Measurements from ENCODE around the gene STAG1.

STAG1 gene

DNA sequence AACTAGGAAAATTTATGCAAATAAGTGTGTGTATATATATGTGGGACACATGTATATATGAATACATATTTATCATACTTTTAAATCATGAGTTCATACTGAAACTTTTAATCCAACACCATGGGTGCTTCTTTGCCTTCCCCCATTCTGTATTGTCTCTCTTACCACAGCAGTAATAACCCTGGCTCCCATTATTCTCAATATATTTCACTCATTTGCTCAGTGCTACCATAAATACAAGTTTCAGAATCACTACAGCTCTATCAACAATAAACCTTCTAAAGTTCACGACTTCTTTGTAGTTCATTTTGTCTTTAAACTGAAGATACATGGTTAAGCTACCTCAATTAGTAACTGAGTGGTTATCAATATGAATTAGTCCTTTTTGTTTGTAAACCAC is 419.9 kb downstream of the STAG1 start:
- DNase-seq (ENCODE audit: low read depth in 2 of 2): no peak

DNA sequence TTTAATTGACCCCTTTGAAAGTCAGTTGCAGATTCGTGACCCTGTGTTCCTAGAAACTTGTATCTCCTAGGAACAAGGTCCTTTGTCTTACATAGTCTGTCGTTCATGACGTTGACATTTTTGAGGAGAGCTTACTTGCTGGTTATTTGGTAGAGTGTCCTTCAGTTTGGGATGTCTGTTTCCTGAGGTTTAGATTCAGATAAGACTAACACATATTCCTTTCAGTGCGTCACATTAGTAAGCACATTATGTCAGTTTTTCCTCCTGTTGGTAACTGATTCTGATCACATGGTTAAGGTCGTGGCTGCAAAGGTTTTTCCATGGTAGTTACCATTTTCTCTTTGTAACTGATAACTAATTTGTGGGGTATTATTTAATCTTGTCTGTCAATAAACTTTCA is 421.3 kb downstream of the STAG1 start:
- DNase-seq (ENCODE audit: low read depth in 2 of 2): no peak

DNA sequence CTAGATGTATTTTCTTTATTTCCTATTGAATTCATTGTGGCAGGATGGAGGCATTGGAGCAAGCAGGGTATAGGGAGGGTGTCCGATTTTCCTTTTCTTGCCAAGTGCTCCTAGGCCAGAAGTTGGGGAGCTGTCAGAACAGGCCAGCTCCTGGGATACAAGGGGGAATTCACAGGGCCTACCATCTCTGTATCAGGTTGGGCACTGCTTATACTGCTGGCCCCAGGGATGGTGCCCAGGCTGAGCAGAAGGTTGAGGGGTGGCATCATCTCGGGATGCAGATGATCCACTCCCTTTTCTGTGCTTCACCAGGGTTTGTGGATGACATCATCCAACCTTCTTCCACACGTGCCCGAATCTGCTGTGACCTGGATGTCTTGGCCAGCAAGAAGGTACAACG is 422.6 kb downstream of the STAG1 start:
- no peak for DNase-seq (ENCODE audit: low read depth in 2 of 2)

DNA sequence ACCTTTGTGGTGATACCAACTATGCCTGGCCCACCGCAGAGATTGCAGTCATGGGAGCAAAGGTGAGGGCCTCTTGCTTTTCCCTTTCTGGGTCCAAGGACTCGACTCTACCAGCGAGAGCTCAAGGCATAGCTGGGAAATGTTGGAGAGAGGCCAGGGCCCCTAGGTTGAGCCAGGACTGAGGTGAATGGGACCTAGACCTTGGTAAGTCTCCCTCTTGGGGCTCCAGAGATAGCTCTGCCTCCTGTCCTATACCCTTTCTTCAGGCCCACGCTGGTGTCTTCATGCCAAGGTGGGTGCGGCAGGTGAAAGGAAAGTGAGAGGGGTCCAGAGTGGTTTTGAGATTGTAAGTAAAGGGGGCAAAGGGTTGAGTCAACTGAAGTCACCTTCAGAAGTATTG is 424.5 kb downstream of the STAG1 start:
- DNase-seq (ENCODE audit: low read depth in 2 of 2): no peak

DNA sequence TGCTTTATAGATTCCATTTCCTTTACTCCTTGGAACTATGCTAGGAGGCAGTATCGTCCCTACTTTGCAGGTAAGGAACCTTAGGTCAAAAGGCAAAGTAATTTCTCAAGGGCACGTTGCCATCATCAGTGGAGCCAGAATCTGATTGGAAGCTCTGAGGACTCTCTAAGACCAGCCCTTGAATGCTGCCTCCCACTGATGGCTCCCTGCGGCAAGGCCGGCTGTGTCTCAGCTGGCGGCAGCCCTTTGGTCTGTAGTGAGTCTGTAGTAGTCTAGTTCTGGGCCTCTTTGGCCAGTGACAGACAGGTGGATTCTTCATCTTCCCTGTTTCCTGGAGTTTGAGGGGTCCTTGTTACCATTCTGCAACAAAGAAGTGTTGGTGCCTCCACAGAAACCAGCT is 425.9 kb downstream of the STAG1 start:
- no peak for DNase-seq (ENCODE audit: low read depth in 2 of 2)

DNA sequence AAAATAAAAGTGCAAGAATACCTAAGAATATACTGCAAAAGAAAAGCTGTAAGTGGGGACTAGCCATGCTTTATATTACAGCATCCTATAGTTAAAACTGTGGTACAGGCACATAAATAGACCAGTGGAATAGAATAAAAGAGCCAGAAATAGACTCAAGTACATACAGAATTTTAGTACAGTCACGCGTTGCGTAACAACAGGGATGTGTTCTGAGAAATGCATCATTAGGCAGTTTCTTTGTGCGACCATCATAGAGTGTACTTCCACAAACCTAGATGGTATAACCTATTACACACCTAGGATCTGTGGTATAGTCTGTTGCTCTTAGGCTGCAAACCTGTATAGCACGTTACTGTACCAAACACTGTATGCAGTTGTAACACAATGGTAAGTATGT is 440.2 kb downstream of the STAG1 start:
- DNase-seq (ENCODE audit: low read depth in 2 of 2): no peak

DNA sequence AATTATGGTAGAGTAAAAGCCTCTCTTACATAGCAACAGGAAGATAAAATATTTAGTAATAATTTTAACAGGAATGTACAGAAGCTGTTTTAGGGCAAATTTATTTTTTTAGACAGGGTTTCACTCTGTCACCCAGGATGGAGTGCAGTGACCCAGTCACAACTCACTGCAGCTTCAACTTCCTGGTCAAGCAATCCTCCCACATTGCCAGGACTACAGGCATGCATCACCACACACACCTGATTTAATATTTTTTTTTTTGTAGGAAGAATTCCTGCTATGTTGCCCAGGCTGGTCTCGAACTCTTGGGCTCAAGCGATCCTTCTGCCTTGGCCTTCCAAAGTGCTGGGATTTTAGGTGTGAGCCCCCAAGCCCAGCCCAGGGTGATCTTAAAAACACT is 440.9 kb downstream of the STAG1 start:
- no peak for DNase-seq (ENCODE audit: low read depth in 2 of 2)

DNA sequence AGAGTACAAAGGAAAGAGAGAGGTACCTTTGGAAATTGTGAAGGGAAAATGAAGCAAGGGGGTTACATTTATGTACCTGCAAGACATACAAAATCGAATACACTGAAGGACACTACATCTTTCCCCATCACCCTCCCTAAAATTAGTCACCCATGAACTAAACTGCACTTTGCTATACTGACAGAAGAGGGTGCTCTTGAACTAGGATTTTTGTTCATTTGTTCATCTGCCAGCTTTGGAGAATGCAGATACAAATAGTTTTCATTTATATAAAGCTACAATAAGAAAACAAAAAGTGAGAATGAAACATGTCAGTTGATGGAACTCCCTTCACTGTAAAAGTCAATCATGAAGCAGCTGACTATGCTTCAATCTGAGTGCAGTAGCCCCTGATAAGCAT is 446.3 kb downstream of the STAG1 start:
- DNase-seq (ENCODE audit: low read depth in 2 of 2): no peak

DNA sequence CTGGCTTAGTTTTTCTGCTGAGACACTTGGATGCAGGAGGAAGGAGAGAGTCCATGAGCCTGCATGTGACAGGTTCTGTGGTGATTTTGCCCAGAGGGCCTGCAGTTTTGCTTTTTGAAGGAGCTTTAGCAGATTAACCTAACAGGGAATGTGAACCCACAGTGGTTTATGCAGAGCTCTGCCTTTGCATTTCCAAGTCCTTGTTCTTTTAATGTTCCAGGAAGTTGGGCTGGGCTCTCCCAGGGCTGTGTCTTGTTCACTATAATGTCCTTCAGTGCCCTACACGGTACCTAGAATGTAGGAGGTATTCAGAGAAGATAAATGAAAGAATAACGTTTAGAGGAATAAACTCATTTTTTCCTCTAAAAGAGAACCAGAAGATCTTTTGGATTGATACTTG is 451.7 kb downstream of the STAG1 start:
- DNase-seq (ENCODE audit: low read depth in 2 of 2): no peak

DNA sequence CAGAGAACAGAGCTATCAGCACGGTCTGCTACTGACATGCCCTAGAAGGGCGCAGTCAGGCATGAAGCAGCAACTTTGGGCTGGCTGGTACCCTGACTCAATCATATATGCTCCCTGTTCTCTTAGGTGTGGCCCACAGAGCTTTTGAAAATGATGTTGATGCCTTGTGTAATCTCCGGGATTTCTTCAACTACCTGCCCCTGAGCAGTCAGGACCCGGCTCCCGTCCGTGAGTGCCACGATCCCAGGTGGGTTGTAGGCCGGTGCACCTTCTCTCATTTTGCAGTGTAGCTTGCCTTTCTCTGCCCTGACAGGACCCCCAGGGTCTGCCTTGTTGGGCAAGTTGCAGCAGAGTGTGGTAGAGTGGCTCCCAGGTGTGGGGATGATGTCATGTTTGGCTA is 454.4 kb downstream of the STAG1 start:
- no peak for DNase-seq (ENCODE audit: low read depth in 2 of 2)

DNA sequence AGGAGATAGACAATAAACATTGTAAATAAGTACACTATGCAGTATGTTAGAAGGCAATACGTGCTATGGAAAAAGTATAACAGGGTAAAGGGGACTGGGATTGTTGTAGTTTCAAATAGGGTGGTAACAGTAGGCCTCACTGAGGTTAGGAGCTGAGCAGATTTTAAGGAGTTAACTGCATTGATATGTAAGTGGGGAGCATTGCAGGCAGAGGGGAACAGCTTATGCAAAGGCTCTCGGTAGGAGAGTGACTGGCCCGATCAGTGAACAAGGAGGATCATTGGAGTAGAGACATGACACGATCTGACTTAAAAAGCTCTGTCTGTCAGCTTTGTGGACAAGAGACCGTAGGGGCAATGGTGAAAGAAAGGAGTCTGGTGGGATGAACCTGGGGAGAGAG is 455.2 kb downstream of the STAG1 start:
- DNase-seq (ENCODE audit: low read depth in 2 of 2): no peak

DNA sequence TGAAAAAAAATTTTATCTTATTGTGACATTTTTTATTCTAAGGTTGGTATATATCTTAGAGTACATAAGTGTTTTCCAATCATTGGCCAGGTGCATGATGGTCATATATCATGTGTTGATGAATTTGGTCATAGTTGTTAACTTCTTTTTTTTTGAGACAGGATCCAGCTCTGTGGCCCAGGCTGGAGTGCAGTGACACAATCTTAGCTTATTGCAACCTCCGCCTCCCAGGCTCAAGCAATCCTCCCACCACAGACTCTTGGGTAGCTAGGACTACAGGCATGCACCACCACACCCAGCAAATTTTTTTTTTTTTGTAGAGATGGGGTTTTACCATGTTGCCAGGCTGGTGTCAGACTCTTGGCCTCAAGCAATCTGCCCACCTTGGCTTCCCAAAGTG is 458.0 kb downstream of the STAG1 start:
- DNase-seq (ENCODE audit: low read depth in 2 of 2): no peak

DNA sequence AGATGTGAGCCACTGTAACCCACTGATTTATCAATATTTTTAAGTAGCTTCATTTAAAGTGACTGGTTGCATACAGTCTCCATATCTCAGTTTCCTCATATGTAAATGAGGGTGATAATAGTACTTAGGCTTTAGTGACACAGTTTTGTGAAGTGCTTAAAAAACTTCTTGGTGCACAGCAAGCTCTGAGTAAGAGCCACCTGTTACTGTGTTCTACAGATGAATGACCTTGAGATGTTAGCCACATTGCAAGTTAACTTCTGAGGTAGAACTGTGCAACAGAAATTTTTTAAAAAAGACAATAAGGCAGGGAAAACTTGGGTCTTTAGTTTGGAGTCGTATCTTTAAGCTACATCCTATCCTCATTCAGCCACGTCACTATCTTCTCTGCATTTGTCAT is 458.9 kb downstream of the STAG1 start:
- DNase-seq (ENCODE audit: low read depth in 2 of 2): no peak

DNA sequence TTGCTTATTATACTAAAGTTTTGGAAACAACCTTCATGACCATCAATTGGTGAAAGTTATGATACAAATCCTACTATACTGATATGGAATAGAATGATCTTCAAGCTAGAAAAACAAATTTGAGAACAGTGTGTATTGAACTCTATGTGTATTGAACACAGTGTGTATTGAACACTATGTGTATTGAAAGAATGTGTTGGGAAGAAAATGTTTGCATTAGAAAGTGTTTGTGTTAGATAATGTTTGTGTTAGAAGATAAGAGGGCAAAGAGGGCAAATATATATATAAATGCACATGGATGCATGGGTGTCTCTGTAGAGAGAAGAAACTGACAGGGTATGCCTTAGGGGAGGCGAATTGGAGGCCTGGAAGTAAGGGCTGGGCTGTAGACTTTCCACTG is 459.7 kb downstream of the STAG1 start:
- no peak for DNase-seq (ENCODE audit: low read depth in 2 of 2)

DNA sequence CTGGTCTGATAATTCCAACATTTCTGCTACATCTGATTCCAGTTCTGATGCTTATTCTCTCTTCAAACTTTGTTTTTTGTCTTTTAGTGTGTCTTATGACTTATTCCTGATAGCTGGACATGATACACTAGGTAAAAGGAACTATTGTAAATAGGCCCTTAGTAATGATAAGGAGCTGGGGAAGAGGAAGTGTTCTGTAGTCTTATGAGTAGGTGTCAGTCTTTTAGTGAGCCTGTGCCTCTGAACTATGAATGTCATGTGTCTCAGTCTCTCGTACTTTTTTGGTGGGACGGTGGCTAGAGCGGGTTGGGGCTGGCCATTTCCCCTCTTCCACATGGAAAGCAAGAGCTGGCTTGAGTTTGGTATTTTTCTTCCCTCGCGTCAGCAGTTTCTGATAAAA is 460.9 kb downstream of the STAG1 start:
- no peak for DNase-seq (ENCODE audit: low read depth in 2 of 2)

All from activated CD8-positive, alpha-beta memory T cell treated with anti-CD3 and anti-CD28 coated beads for 4 hours (primary cell).